HUES64 (cell line): ENCODE results near the gene ACAP1.
A peak's percentile ranks its signal among the peaks of the same experiment; 100 is the strongest.

Source experiments
- H3K27ac ChIP-seq: 2 replicates; pipeline ENCODE4 v1.7.0; 2013; ENCODE audit warnings: low read depth, low read length, inconsistent platforms
- H3K27me3 ChIP-seq: 2 replicates; pipeline ENCODE4 v1.6.1; 2013; ENCODE audit warnings: mild to moderate bottlenecking, low read length; ENCODE audit not compliant: insufficient read depth
- H3K36me3 ChIP-seq: 2 replicates; pipeline ENCODE4 v1.6.1; 2013; ENCODE audit warnings: mild to moderate bottlenecking, low read length; ENCODE audit not compliant: insufficient read depth
- H3K4me1 ChIP-seq: 2 replicates; pipeline ENCODE4 v1.6.1; 2013; ENCODE audit warnings: mild to moderate bottlenecking, low read length, moderate library complexity; ENCODE audit not compliant: insufficient read depth
- H3K4me3 ChIP-seq: 2 replicates; pipeline ENCODE4 v1.5.1; 2013; ENCODE audit warnings: mild to moderate bottlenecking, low read length, moderate library complexity
- H3K9ac ChIP-seq: 2 replicates; pipeline ENCODE4 v1.6.1; 2013; ENCODE audit warnings: mild to moderate bottlenecking, low read depth, low read length
- H3K9me3 ChIP-seq: 2 replicates; pipeline ENCODE4 v1.6.1; 2013; ENCODE audit warnings: low read depth, low read length; ENCODE audit not compliant: insufficient read depth
- WGBS: fragments of 150-250, 120-280 bp; methylation state at CpG from one replicate; pipeline ENCODE4 v1.1.7; 2013; ENCODE audit warnings: missing lambda C conversion rate; 5-methylcytosine and 5-hydroxymethylcytosine counted together

The ACAP1 gene

DNA sequence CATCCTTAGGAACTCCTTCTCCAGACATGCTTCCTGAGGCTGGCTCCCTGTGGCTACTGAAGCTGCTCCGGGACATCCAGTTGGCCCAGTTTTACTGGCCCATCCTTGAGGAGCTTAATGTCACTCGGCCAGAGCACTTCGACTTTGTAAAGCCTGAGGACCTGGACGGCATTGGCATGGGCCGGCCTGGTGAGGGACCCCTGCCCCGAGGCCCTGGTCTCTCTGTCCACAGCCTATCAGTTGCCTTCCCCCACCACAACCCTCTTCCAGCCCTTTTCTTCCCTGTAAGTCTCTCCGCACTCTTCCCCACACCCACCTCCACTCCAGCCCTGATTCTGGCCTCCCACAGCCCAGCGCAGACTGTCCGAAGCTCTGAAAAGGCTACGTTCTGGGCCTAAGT, 46.6 kb downstream of the ACAP1 start:
- Histone ChIP-seq H3K27ac (no peak overlapping the region), H3K4me3 (no peak overlapping the region), H3K9ac (no peak overlapping the region), H3K36me3 (0 out of 2 replicates have a peak, but pooled peaks cover 4% of the 10 kb centered on the region), H3K9me3 (peaks cover 7% of the 10 kb centered on the region; the same call in 1 of the 2 replicates), H3K27me3 (peaks cover 42% of the 10 kb centered on the region), H3K4me1 (no peaks in the 10 kb centered on the region)
- WGBS = 93% methylated on average over 10 of the region's 10 CpGs

GRCh38 chr17:7383371-7383741, 47.0 kb downstream of the ACAP1 start:
- Histone ChIP-seq H3K27ac (no peak overlapping the region), H3K9me3 (peaks cover 7% of the 10 kb centered on the region; the same call in 1 of the 2 replicates), H3K27me3 (peaks cover 42% of the 10 kb centered on the region), H3K4me1 (no peaks in the 10 kb centered on the region), H3K36me3 (peaks cover 6% of the 10 kb centered on the region; the same call in 1 of the 2 replicates), H3K9ac (no peak overlapping the region), H3K4me3 (peak overlapping the region; percentile 56)
- WGBS = 88% methylated on average over 11 of the region's 11 CpGs

- H3K9me3 ChIP-seq = peaks cover 7% of the 10 kb centered on the region; the same call in 1 of the 2 replicates
- WGBS = 13% methylated on average over 65 of the region's 65 CpGs
- peak overlapping the region; percentile 56 for H3K4me3 ChIP-seq
- H3K27me3 ChIP-seq = peaks cover 42% of the 10 kb centered on the region
- peak overlapping the region; percentile 35; the same call in 1 of the 2 replicates for H3K9ac ChIP-seq
- no peaks in the 10 kb centered on the region for H3K4me1 ChIP-seq
- peaks cover 12% of the 10 kb centered on the region; the same call in 1 of the 2 replicates for H3K36me3 ChIP-seq
- H3K27ac ChIP-seq = no peak overlapping the region
These were observed 47.6 kb downstream of the ACAP1 start for GRCh38 chr17:7383742-7384488.

GRCh38 chr17:7384489-7385081, 48.3 kb downstream of the ACAP1 start:
- H3K27ac ChIP-seq = no peak overlapping the region
- H3K36me3 ChIP-seq = peaks cover 19% of the 10 kb centered on the region
- WGBS = 45% methylated on average over 23 of the region's 23 CpGs
- no peaks in the 10 kb centered on the region for H3K4me1 ChIP-seq
- peaks cover 41% of the 10 kb centered on the region for H3K27me3 ChIP-seq
- 0 out of 2 replicates have a peak, but pooled peaks cover 1% of the 10 kb centered on the region for H3K9me3 ChIP-seq
- H3K9ac ChIP-seq = peak overlapping the region; percentile 35; the same call in 1 of the 2 replicates
- H3K4me3 ChIP-seq = peak overlapping the region; percentile 56

DNA sequence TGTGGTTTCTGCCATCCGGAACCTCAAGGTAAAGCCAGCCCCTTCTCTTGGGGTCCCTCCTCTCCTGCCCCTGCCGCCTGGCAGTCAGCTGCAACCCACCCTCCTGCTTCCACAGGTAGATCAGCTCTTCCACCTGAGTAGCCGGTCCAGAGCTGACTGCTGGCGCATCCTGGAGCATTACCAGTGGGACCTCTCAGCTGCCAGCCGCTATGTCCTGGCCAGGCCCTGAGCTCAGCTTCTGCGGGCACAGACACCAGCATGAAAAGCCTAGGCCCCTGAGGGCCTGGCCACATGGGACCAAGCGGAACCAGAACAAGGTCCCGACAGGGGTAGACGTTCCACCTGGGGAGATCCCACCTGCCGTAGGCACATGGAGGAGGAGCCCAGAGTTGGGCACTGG, 52.5 kb downstream of the ACAP1 start:
- Histone ChIP-seq H3K4me3 (no peak overlapping the region), H3K27me3 (peaks cover under 1% of the 10 kb centered on the region), H3K4me1 (no peaks in the 10 kb centered on the region), H3K36me3 (peaks cover 46% of the 10 kb centered on the region), H3K9me3 (no peaks in the 10 kb centered on the region), H3K9ac (no peak overlapping the region), H3K27ac (no peak overlapping the region)
- 94% methylated on average over 10 of the region's 10 CpGs for WGBS

- H3K27ac ChIP-seq = no peak overlapping the region
These were observed 53.9 kb downstream of the ACAP1 start for GRCh38 chr17:7389924-7390910.

GRCh38 chr17:7391307-7391706, 55.0 kb downstream of the ACAP1 start:
- Histone ChIP-seq H3K4me1 (no peaks in the 10 kb centered on the region), H3K4me3 (no peak overlapping the region), H3K27me3 (no peaks in the 10 kb centered on the region), H3K9ac (no peak overlapping the region), H3K27ac (no peak overlapping the region), H3K9me3 (no peaks in the 10 kb centered on the region), H3K36me3 (peaks cover 46% of the 10 kb centered on the region)
- 79% methylated on average over 2 of the region's 2 CpGs for WGBS

More at GRCh38 chr17:7389924-7390910, 53.9 kb downstream of the ACAP1 start:
- H3K4me1 ChIP-seq = no peaks in the 10 kb centered on the region
- H3K36me3 ChIP-seq = peaks cover 46% of the 10 kb centered on the region
- WGBS = 67% methylated on average over 18 of the region's 19 CpGs
- H3K9ac ChIP-seq = no peak overlapping the region
- H3K27me3 ChIP-seq = no peaks in the 10 kb centered on the region
- no peaks in the 10 kb centered on the region for H3K9me3 ChIP-seq
- no peak overlapping the region for H3K4me3 ChIP-seq

GRCh38 chr17:7392696-7393612, 56.6 kb downstream of the ACAP1 start:
- Histone ChIP-seq H3K9ac (no peak overlapping the region), H3K36me3 (peaks cover 42% of the 10 kb centered on the region), H3K4me3 (peak overlapping the region; percentile 77), H3K27me3 (no peaks in the 10 kb centered on the region), H3K4me1 (no peaks in the 10 kb centered on the region), H3K27ac (no peak overlapping the region), H3K9me3 (no peaks in the 10 kb centered on the region)
- 90% methylated on average over 41 of the region's 42 CpGs for WGBS

GRCh38 chr17:7393613-7394451, 57.5 kb downstream of the ACAP1 start:
- Histone ChIP-seq H3K36me3 (peaks cover 34% of the 10 kb centered on the region), H3K9ac (peak overlapping the region; percentile 45; the same call in 1 of the 2 replicates), H3K4me3 (peak overlapping the region; percentile 77), H3K4me1 (no peaks in the 10 kb centered on the region), H3K9me3 (no peaks in the 10 kb centered on the region), H3K27me3 (no peaks in the 10 kb centered on the region), H3K27ac (peak overlapping the region; percentile 78; the same call in 1 of the 2 replicates)
- WGBS = 22% methylated on average over 48 of the region's 48 CpGs
